Adrenal gland (tissue), 5 donors: ENCODE results near the gene DAG1.

Experiments used
- POLR2A ChIP-seq, 2 donors: fragments of 450-650 bp; IDR thresholded peaks; one replicate each; pipeline ENCODE4 v1.6.1; 2017; ENCODE audit warnings: antibody characterized with exemption in 2 of 2, mild to moderate bottlenecking in 2 of 2, moderate library complexity in 1 of 2
- TF ChIP-seq, protein P1 (sequence below), 6 experiments: fragments of 450-650 bp in 4 of 6; fragments of 200-600 bp in 2 of 6; sonication (generic) in 1 of 6; IDR thresholded peaks; 1 replicate in 5 of 6; 2 replicates in 1 of 6; pipeline versions ENCODE4 v1.5.1 to v1.8.0; 2016 to 2021; ENCODE audit warnings: antibody characterized with exemption in 6 of 6, mild to moderate bottlenecking in 2 of 6, moderate library complexity in 1 of 6
- donor health status: DM: no; HTN: no; CAD: no.

DNA sequence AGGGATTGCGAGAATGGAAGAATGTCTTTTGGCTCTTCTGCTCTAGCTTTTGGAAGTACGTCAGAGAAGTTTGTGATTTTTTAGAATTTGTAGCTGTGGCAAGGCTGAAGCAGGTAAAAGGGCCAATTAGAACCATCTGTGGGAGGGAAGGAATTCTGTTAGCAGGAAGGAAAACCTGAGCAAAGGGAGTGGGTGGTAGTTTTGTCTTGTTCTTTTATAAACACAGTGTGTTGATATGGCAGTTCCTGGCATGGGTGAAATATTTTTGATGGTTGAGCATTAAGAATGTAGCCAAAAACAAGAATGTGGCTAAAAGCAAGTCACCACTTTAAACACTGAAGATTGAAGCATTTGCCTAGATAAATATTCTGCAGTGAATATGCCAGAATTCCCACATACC is 23.8 kb downstream of the DAG1 start:
- TF ChIP-seq, protein P1, sequence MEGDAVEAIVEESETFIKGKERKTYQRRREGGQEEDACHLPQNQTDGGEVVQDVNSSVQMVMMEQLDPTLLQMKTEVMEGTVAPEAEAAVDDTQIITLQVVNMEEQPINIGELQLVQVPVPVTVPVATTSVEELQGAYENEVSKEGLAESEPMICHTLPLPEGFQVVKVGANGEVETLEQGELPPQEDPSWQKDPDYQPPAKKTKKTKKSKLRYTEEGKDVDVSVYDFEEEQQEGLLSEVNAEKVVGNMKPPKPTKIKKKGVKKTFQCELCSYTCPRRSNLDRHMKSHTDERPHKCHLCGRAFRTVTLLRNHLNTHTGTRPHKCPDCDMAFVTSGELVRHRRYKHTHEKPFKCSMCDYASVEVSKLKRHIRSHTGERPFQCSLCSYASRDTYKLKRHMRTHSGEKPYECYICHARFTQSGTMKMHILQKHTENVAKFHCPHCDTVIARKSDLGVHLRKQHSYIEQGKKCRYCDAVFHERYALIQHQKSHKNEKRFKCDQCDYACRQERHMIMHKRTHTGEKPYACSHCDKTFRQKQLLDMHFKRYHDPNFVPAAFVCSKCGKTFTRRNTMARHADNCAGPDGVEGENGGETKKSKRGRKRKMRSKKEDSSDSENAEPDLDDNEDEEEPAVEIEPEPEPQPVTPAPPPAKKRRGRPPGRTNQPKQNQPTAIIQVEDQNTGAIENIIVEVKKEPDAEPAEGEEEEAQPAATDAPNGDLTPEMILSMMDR (IDR thresholded peaks at IDR 0.05), result no peak
- TF ChIP-seq POLR2A (IDR thresholded peaks at IDR 0.05), result no peak
